AG09319 (cell line): ENCODE data around the gene IL18BP.

Experiments
- DNase-seq: peaks from one replicate; pipeline ENCODE4 v3.0.0-alpha.2; 2010; ENCODE audit warnings: low read depth; ENCODE audit errors: extremely low read depth
- CTCF ChIP-seq: IDR thresholded peaks from 2 replicates; pipeline ENCODE4 v1.5.1; 2011; ENCODE audit warnings: low read depth, mild to moderate bottlenecking, inconsistent platforms, low read length, moderate library complexity

The IL18BP gene

GRCh38 chr11:72045849-72046248 lies 47.1 kb downstream of the IL18BP start:
- TF ChIP-seq CTCF, result no peak
- DNase-seq, result no peak

GRCh38 chr11:72048766-72049460 lies 50.2 kb downstream of the IL18BP start:
- DNase-seq, result no peak
- no peak for TF ChIP-seq CTCF
